Measurements from ENCODE around the gene BEGAIN.

DNA sequence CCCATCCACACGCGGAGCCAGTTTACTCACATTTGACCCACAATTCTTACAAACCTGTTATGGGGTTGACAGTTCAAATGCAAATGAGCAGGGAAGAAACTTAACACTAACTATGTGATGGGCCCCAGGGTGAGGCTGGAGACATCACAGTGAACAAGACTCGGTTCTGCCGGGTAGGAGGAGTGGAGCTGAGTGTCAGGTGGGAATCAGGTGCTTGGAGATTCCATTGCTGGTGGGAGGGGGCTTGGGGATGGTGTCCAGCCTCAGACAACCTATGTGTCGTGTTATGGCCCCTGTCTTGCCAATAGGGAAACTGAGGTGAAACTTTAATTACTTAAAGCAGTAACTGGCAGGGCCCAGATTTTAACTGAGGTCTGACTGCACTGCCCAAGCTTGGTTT is 41.9 kb downstream of the BEGAIN start:
- TF ChIP-seq, protein P1, sequence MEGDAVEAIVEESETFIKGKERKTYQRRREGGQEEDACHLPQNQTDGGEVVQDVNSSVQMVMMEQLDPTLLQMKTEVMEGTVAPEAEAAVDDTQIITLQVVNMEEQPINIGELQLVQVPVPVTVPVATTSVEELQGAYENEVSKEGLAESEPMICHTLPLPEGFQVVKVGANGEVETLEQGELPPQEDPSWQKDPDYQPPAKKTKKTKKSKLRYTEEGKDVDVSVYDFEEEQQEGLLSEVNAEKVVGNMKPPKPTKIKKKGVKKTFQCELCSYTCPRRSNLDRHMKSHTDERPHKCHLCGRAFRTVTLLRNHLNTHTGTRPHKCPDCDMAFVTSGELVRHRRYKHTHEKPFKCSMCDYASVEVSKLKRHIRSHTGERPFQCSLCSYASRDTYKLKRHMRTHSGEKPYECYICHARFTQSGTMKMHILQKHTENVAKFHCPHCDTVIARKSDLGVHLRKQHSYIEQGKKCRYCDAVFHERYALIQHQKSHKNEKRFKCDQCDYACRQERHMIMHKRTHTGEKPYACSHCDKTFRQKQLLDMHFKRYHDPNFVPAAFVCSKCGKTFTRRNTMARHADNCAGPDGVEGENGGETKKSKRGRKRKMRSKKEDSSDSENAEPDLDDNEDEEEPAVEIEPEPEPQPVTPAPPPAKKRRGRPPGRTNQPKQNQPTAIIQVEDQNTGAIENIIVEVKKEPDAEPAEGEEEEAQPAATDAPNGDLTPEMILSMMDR (IDR thresholded peaks at IDR 0.05): no peak
- no peak for TF ChIP-seq POLR2AphosphoS5 (IDR thresholded peaks at IDR 0.05)

Data from prostate gland (tissue), 2 donors.